Urothelium cell line (cell line): Measurements from ENCODE around the gene ARHGAP22.
A peak's percentile ranks its signal among the peaks of the same experiment; 100 is the strongest.

Experiments used
- DNase-seq: peaks from one replicate; pipeline ENCODE4 v3.0.0; 2011; ENCODE audit warnings: low spot score, mixed read lengths
- FAIRE-seq: peaks from 2 replicates; lab custom pipeline; 2011; peaks lifted over from hg19 to GRCh38; lab: Jason Lieb, UNC

Gene ARHGAP22

GRCh38 chr10:48589266-48589665 lies 15.6 kb downstream of the ARHGAP22 start:
- DNase-seq: no peak
- FAIRE-seq: no peak

- no peak for DNase-seq
- FAIRE-seq: peak; percentile 17
These were observed 17.1 kb downstream of the ARHGAP22 start for GRCh38 chr10:48587819-48588218.

GRCh38 chr10:48587101-48587500 lies 17.8 kb downstream of the ARHGAP22 start:
- no peak for FAIRE-seq
- DNase-seq: no peak

GRCh38 chr10:48582970-48583369 lies 21.9 kb downstream of the ARHGAP22 start:
- no peak for DNase-seq
- no peak for FAIRE-seq

GRCh38 chr10:48580236-48580635 lies 24.6 kb downstream of the ARHGAP22 start:
- DNase-seq (no peak), FAIRE-seq (no peak)

GRCh38 chr10:48579251-48579960 lies 25.5 kb downstream of the ARHGAP22 start:
- FAIRE-seq (no peak), DNase-seq (no peak)

- FAIRE-seq (no peak), DNase-seq (no peak)
These were observed 27.7 kb downstream of the ARHGAP22 start for GRCh38 chr10:48577158-48577557.

- FAIRE-seq (no peak), DNase-seq (no peak)
These were observed 28.4 kb downstream of the ARHGAP22 start for GRCh38 chr10:48576501-48576900.

GRCh38 chr10:48575901-48576300 lies 29.0 kb downstream of the ARHGAP22 start:
- FAIRE-seq: no peak

GRCh38 chr10:48574817-48575380 lies 30.0 kb downstream of the ARHGAP22 start:
- FAIRE-seq (no peak), DNase-seq (no peak)

More at GRCh38 chr10:48575901-48576300, 29.0 kb downstream of the ARHGAP22 start:
- DNase-seq: no peak

- DNase-seq: no peak
- FAIRE-seq: no peak
These were observed 30.5 kb downstream of the ARHGAP22 start for GRCh38 chr10:48574322-48574796.

GRCh38 chr10:48573045-48573444 lies 31.8 kb downstream of the ARHGAP22 start:
- DNase-seq (no peak), FAIRE-seq (no peak)

GRCh38 chr10:48572414-48572813 lies 32.5 kb downstream of the ARHGAP22 start:
- DNase-seq: no peak
- FAIRE-seq: no peak

- FAIRE-seq: no peak
- DNase-seq: no peak
These were observed 36.3 kb downstream of the ARHGAP22 start for GRCh38 chr10:48568546-48568945.

GRCh38 chr10:48568131-48568530 lies 36.7 kb downstream of the ARHGAP22 start:
- no peak for FAIRE-seq

GRCh38 chr10:48567346-48567745 lies 37.5 kb downstream of the ARHGAP22 start:
- no peak for DNase-seq
- no peak for FAIRE-seq

More at GRCh38 chr10:48568131-48568530, 36.7 kb downstream of the ARHGAP22 start:
- DNase-seq: no peak

- FAIRE-seq (no peak), DNase-seq (no peak)
These were observed 40.3 kb downstream of the ARHGAP22 start for GRCh38 chr10:48564466-48565160.

- no peak for FAIRE-seq
- DNase-seq: no peak
These were observed 47.3 kb downstream of the ARHGAP22 start for GRCh38 chr10:48557511-48558123.

- DNase-seq: no peak
- no peak for FAIRE-seq
These were observed 48.2 kb downstream of the ARHGAP22 start for GRCh38 chr10:48556713-48557112.

- FAIRE-seq: no peak
- DNase-seq: no peak
These were observed 48.8 kb downstream of the ARHGAP22 start for GRCh38 chr10:48556065-48556464.

GRCh38 chr10:48555310-48556042 lies 49.4 kb downstream of the ARHGAP22 start:
- FAIRE-seq (no peak), DNase-seq (no peak)
